PC-9 (cell line): ENCODE data around the gene CLDN9.

Experiments used
- CTCF ChIP-seq: fragments of 200-600 bp; sonication (generic); conservative IDR thresholded peaks from 2 replicates; pipeline ENCODE4 v1.6.1; 2017; ENCODE audit warnings: mixed run types, antibody characterized with exemption, mild to moderate bottlenecking, moderate library complexity
- EZH2 ChIP-seq: fragments of 200-600 bp; sonication (generic); IDR thresholded peaks from 2 replicates; pipeline ENCODE4 v1.8.0; 2017; ENCODE audit warnings: antibody characterized with exemption, low read depth

GRCh38 chr16:2971134-2971984 lies 41.4 kb upstream of the CLDN9 start:
- TF ChIP-seq CTCF = no peak
- no peak for TF ChIP-seq EZH2
